ENCODE data around the gene MRPL55.

- TF ChIP-seq CTCF (optimal IDR thresholded peaks at IDR 0.05 in 1 of 3, IDR thresholded peaks at IDR 0.05 in 1 of 3, conservative IDR thresholded peaks at IDR 0.05 in 1 of 3; ENCODE audit: extremely low read depth in 1 of 3, insufficient read depth in 2 of 3, low read length in 3 of 3): no peak
- TF ChIP-seq EZH2 (IDR thresholded peaks at IDR 0.05; ENCODE audit: low read length): no peak
Measured at GRCh38 chr1:228074954-228075730, 34.0 kb downstream of the MRPL55 start.

Data from keratinocyte (primary cell).